A549 (cell line): ENCODE measurements around the gene PKIG. TPM values are rescaled to one million over a fixed set of nuclear protein-coding genes. Genes with fewer than 3 reads are reported as not detected.

Source experiments
- ATAC-seq, 2 experiments: fragments of 200-7000 bp in 1 of 2; fragments of >200 bp in 1 of 2; cut with Nextera tagmentation in 1 of 2; cut with Tn5 transposase in 1 of 2; 3 replicates each; pipeline versions ENCODE4 v1.8.0 to v1.9.1; 2018 to 2020; ENCODE audit warnings: mild to moderate bottlenecking in 1 of 2, moderate library complexity in 1 of 2
- CTCF ChIA-PET: fragments of 300-600 bp; sonication (Branson Sonifier 250); formaldehyde crosslinking; extraction: SDS; loops from one replicate; lab custom pipeline; 2021; ENCODE audit warnings: antibody characterized with exemption, inconsistent platforms; lab: Yijun Ruan, JAX
- POLR2A ChIA-PET: fragments of 350-600 bp; formaldehyde crosslinking; extraction: SDS; loops from one replicate; lab custom pipeline; 2021; ENCODE audit warnings: antibody characterized with exemption, inconsistent platforms; lab: Yijun Ruan, JAX
- DNase-seq, 2 experiments: peaks; one replicate each; pipeline versions ENCODE4 v3.0.0 to v3.0.0-alpha.2; 2011 to 2016; ENCODE audit warnings: low read depth in 1 of 2, low spot score in 1 of 2
- FAIRE-seq: peaks from 2 replicates; lab custom pipeline; 2011; peaks lifted over from hg19 to GRCh38; lab: Jason Lieb, UNC
- H3K27ac ChIP-seq, 2 experiments: fragments of >200 bp; sonication (Bioruptor Twin); formaldehyde crosslinking; 3 replicates each; pipeline ENCODE4 v1.5.1; 2016 to 2017
- H3K4me1 ChIP-seq: fragments of >200 bp; sonication (Bioruptor Twin); formaldehyde crosslinking; 3 replicates; pipeline ENCODE4 v1.6.1; 2016
- H3K4me2 ChIP-seq: fragments of >200 bp; sonication (Bioruptor Twin); formaldehyde crosslinking; 3 replicates; pipeline ENCODE4 v1.6.1; 2016
- H3K4me3 ChIP-seq: fragments of >200 bp; sonication (Bioruptor Twin); formaldehyde crosslinking; 3 replicates; pipeline ENCODE4 v1.5.1; 2016
- H3K9me3 ChIP-seq: fragments of >200 bp; sonication (Bioruptor Twin); formaldehyde crosslinking; 3 replicates; pipeline ENCODE4 v1.6.1; 2016
- ATOH8 ChIP-seq: fragments of 250-450 bp; sonication (Bioruptor Pico); IDR thresholded peaks from 2 replicates; pipeline ENCODE4 v1.5.0; 2020; ENCODE audit warnings: low read depth, mild to moderate bottlenecking, moderate library complexity
- CBX2 ChIP-seq: fragments of 200-600 bp; sonication (generic); IDR thresholded peaks from 2 replicates; pipeline ENCODE4 v1.6.1; 2016; ENCODE audit warnings: low read depth, mild to moderate bottlenecking, borderline replicate concordance
- CBX8 ChIP-seq: fragments of 200-600 bp; sonication (generic); IDR thresholded peaks from 2 replicates; pipeline ENCODE4 v1.6.1; 2016
- CHD4 ChIP-seq: fragments of 200-600 bp; sonication (generic); IDR thresholded peaks from 2 replicates; pipeline ENCODE4 v1.6.1; 2016; ENCODE audit warnings: antibody characterized with exemption, mild to moderate bottlenecking, borderline replicate concordance
- E2F6 ChIP-seq: IDR thresholded peaks from 2 replicates; pipeline ENCODE4 v1.6.1; 2012; ENCODE audit warnings: low read depth, borderline replicate concordance
- EHF ChIP-seq: fragments of 250-450 bp; sonication (Bioruptor Pico); IDR thresholded peaks from 2 replicates; pipeline ENCODE4 v1.5.0; 2020; ENCODE audit warnings: mild to moderate bottlenecking
- EP300 ChIP-seq, 2 experiments: fragments of >200 bp; sonication (Bioruptor Twin); formaldehyde crosslinking; IDR thresholded peaks; 2 replicates in 1 of 2; 3 replicates in 1 of 2; pipeline ENCODE4 v1.6.1; 2016 to 2017
- FOSB ChIP-seq: fragments of 250-450 bp; sonication (Bioruptor Pico); IDR thresholded peaks from 2 replicates; pipeline ENCODE4 v1.5.0; 2020; ENCODE audit warnings: mild to moderate bottlenecking, moderate library complexity
- GATA3 ChIP-seq: IDR thresholded peaks from 2 replicates; pipeline ENCODE4 v1.6.1; 2012; ENCODE audit warnings: borderline replicate concordance
- HDAC2 ChIP-seq: fragments of 200-600 bp; sonication (generic); IDR thresholded peaks from 2 replicates; pipeline ENCODE4 v1.6.1; 2016
- HEYL ChIP-seq: fragments of 250-450 bp; sonication (Bioruptor Pico); IDR thresholded peaks from 2 replicates; pipeline ENCODE4 v1.8.0; 2021; ENCODE audit warnings: mild to moderate bottlenecking, moderate library complexity
- HMGXB4 ChIP-seq: fragments of 250-450 bp; sonication (Bioruptor Pico); IDR thresholded peaks from 2 replicates; pipeline ENCODE4 v1.5.0; 2021; ENCODE audit warnings: mild to moderate bottlenecking, moderate library complexity, borderline replicate concordance
- HOXA7 ChIP-seq: fragments of 250-450 bp; sonication (Bioruptor Pico); IDR thresholded peaks from 2 replicates; pipeline ENCODE4 v1.5.0; 2020; ENCODE audit warnings: mild to moderate bottlenecking, moderate library complexity
- JUNB ChIP-seq: fragments of >200 bp; sonication (Bioruptor Twin); formaldehyde crosslinking; IDR thresholded peaks from 2 replicates; pipeline ENCODE4 v1.6.1; 2016
- KDM1A ChIP-seq: fragments of 200-600 bp; sonication (generic); IDR thresholded peaks from 2 replicates; pipeline ENCODE4 v1.6.1; 2016; ENCODE audit warnings: low read depth, mild to moderate bottlenecking
- KDM5A ChIP-seq: fragments of 200-600 bp; sonication (generic); IDR thresholded peaks from 2 replicates; pipeline ENCODE4 v1.6.1; 2016; ENCODE audit warnings: antibody characterized with exemption, mild to moderate bottlenecking
- MYC ChIP-seq: IDR thresholded peaks from 2 replicates; pipeline ENCODE4 v1.6.1; 2012; ENCODE audit warnings: mild to moderate bottlenecking, inconsistent platforms, low read length, improper control_type of control experiment, borderline replicate concordance
- NR3C1 ChIP-seq: fragments of >200 bp; sonication (Bioruptor Twin); formaldehyde crosslinking; IDR thresholded peaks from 3 replicates; pipeline ENCODE4 v1.6.1; 2017
- RAD21 ChIP-seq, 2 experiments: fragments of >200 bp in 1 of 2; sonication (Bioruptor Twin) in 1 of 2; formaldehyde crosslinking in 1 of 2; IDR thresholded peaks in 1 of 2; conservative IDR thresholded peaks in 1 of 2; 2 replicates in 1 of 2; 3 replicates in 1 of 2; pipeline ENCODE4 v1.6.1; 2012 to 2018; ENCODE audit warnings: inconsistent platforms in 1 of 2
- RARB ChIP-seq: fragments of 250-450 bp; sonication (Bioruptor Pico); IDR thresholded peaks from 2 replicates; pipeline ENCODE4 v1.8.0; 2021; ENCODE audit warnings: mild to moderate bottlenecking, moderate library complexity
- SREBF2 ChIP-seq: fragments of 450-650 bp; IDR thresholded peaks from 2 replicates; pipeline ENCODE4 v1.6.1; 2014; ENCODE audit warnings: mild to moderate bottlenecking, moderate library complexity
- ZC3H11A ChIP-seq: fragments of 450-650 bp; IDR thresholded peaks from 2 replicates; pipeline ENCODE4 v1.6.1; 2014; ENCODE audit warnings: antibody characterized with exemption, mild to moderate bottlenecking
- ZSCAN20 ChIP-seq: fragments of 250-450 bp; sonication (Bioruptor Pico); IDR thresholded peaks from 2 replicates; pipeline ENCODE4 v1.8.0; 2022; ENCODE audit warnings: mild to moderate bottlenecking, moderate library complexity
- WGBS: methylation state at CpG from one replicate; pipeline ENCODE4 v1.1.6; 2017; ENCODE audit errors: missing lambda C conversion rate; 5-methylcytosine and 5-hydroxymethylcytosine counted together
- polyA plus RNA-seq, 4 experiments: library from polyadenylated mRNA; depleted of rRNA in 3 of 4; stranded (reverse); fragments of >200 nt; fragmentation: RNase III in 1 of 4; extraction: RNeasy Plus Mini Kit Qiagen cat#74134 plus additional on column Dnase treatment in 1 of 4; gene quantifications; 2 replicates in 3 of 4; 3 replicates in 1 of 4; pipeline ENCODE4 v1.2.3, GENCODE V29; 2011 to 2017
- TF ChIP-seq, protein P1 (sequence below): IDR thresholded peaks from 2 replicates; pipeline ENCODE4 v1.6.1; 2012

PKIG gene
- polyA plus RNA-seq, 2 of the 4 experiments (the other 2 are of a cell fraction) = 24.0 to 31.1 TPM

DNA sequence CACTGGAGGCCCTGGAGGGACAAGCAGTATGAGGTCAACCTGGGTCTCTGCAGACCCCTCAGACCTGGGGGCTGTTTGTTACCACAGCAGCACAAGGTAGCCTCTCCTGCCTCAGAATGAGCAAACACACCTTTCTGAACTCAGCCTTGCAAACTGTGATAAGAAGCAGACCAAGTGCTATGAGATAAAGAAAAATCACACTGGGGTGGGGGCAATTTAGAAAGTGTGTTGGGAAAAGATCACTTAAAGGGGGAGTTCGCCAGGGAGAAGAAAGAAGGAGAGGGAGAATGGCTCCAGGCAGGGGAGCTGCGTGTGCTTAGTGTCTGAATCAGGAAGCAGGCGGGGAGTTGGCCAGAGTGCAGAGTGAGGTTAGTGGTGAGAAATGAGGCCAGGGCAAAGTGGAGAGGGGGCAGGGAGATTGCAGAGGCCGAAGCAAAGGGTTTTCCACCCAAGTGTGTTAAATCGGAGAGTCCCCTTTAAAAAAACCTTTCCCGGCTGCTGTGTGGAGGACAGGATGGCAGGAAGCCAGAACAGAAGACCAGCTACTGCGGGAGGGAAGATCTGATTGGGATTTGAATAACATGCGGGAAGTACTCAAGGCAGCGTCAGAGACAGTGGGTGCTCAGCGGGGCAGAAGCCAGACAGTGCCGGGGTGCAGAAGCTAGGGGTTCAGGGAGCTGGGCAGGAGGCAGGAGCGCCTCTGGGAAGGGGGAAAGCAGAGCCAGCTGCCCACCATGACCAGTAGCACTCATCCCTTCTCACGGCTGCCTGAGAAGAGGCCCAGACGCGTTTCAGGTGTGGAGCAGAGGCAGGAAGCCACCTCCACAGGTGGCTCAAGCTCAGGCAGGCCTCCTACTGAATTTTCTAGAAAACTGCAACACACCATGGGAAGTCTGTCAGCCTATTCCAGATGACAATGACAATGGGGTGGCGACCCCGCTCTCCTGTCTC is 60.1 kb downstream of the PKIG start:
- Histone ChIP-seq H3K4me1 (peaks cover 55% of the 10 kb centered on the region), H3K4me3 (no peak overlapping the region), H3K27ac (peak overlapping the region; percentile 83 to 94), H3K9me3 (no peaks in the 10 kb centered on the region), H3K4me2 (peak overlapping the region; percentile 78)
- DNase-seq (peak; percentile 56 to 85), FAIRE-seq (no peak), ATAC-seq (peak; percentile 66 to 73)
- WGBS = 16% methylated on average over 17 of the region's 17 CpGs
- POLR2A ChIA-PET = interaction anchor here (1.2 to 2.5 kb wide), 2 partner anchors 8 to 9 kb away, joined by 3 to 8 read pairs; partner anchors contain the start of gene ADA
- 0 out of 2 replicates have a peak, but pooled peaks have one; percentile 9 for TF ChIP-seq HMGXB4 (CRISPR knock-in tag)
- no peak for TF ChIP-seq RARB (CRISPR knock-in tag)
- TF ChIP-seq RAD21 (conservative IDR thresholded peaks at IDR 0.05 in 1 of 2, IDR thresholded peaks at IDR 0.05 in 1 of 2) = 0 out of 5 replicates have a peak, but pooled peaks of 1 of the 2 experiments have one; percentile 8
- no peak for TF ChIP-seq NR3C1
- no peak for TF ChIP-seq ZC3H11A
- 0 out of 2 replicates have a peak, but pooled peaks have one; percentile 25 for TF ChIP-seq ATOH8
- no peak for TF ChIP-seq CBX8
- no peak for TF ChIP-seq KDM5A
- no peak for TF ChIP-seq E2F6
- TF ChIP-seq, protein P1, sequence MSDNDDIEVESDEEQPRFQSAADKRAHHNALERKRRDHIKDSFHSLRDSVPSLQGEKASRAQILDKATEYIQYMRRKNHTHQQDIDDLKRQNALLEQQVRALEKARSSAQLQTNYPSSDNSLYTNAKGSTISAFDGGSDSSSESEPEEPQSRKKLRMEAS = peak; percentile 54; the same call in 1 of the 2 replicates
- CTCF ChIA-PET = interaction anchor here (0.7 to 13.0 kb wide), 5 partner anchors 13 to 100 kb away, joined by 3 to 126 read pairs (median 4); no protein-coding TSS in a partner anchor

DNA sequence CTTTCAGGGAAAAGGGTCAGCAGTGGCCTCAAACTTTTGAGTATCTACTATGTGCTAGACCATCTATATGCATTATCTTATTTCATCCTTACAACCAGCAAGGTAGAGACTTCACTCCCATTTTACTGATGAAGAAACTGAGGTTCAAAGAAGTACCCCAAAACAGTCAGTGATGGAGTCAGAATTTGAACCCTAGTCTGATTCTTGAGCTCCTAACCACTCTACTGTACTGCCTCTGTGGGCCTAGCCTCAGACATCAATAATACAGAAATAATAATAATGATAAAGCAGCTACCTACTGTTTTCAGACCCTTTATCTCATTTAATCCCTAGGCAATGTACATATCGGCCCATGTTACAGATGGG is 60.8 kb downstream of the PKIG start:
- WGBS = 50% methylated on average over 1 of the region's 1 CpG
- DNase-seq = no peak
- peak overlapping the region; percentile 83 to 94 for H3K27ac ChIP-seq
- no peak overlapping the region for H3K4me3 ChIP-seq
- H3K4me2 ChIP-seq = peak overlapping the region; percentile 78
- no peaks in the 10 kb centered on the region for H3K9me3 ChIP-seq
- H3K4me1 ChIP-seq = peaks cover 55% of the 10 kb centered on the region
- no peak for FAIRE-seq
- TF ChIP-seq EP300 (IDR thresholded peaks at IDR 0.05) (no peak), HEYL (0 out of 2 replicates have a peak, but pooled peaks have one; percentile 19), RAD21 (conservative IDR thresholded peaks at IDR 0.05 in 1 of 2, IDR thresholded peaks at IDR 0.05 in 1 of 2) (no peak), SREBF2 (no peak), ZSCAN20 (CRISPR knock-in tag) (0 out of 2 replicates have a peak, but pooled peaks have one; percentile 57), FOSB (peak; percentile 30; the same call in 1 of the 2 replicates), HDAC2 (peak; percentile 79), GATA3 (0 out of 2 replicates have a peak, but pooled peaks have one; percentile 7), JUNB (no peak), EHF (no peak), HOXA7 (CRISPR knock-in tag) (peak; percentile 63; the same call in 1 of the 2 replicates), CHD4 (0 out of 2 replicates have a peak, but pooled peaks have one; percentile 25), CBX2 (no peak), MYC (0 out of 2 replicates have a peak, but pooled peaks have one; percentile 11), HMGXB4 (CRISPR knock-in tag) (0 out of 2 replicates have a peak, but pooled peaks have one; percentile 6), KDM1A (peak; percentile 95)
- TF ChIP-seq, all 56 proteins: peak for 10
- ATAC-seq = no peak
- POLR2A ChIA-PET = interaction anchor here (0.5 to 2.5 kb wide), 3 partner anchors 7 to 32 kb away, joined by 3 to 8 read pairs (median 3); partner anchors contain the start of gene ADA
- CTCF ChIA-PET = interaction anchor here (0.8 to 13.0 kb wide), 5 partner anchors 13 to 101 kb away, joined by 3 to 126 read pairs (median 4); no protein-coding TSS in a partner anchor
